Testis (tissue), 3 donors: ENCODE data around the gene LPP. TPM values are rescaled to one million over a fixed set of nuclear protein-coding genes. Genes with fewer than 3 reads are reported as not detected.

Source experiments
- DNase-seq: peaks from one replicate; pipeline ENCODE4 v3.0.0-alpha.2; 2019
- H3K27ac ChIP-seq, 2 donors: fragments of 200-600 bp; sonication (generic); one replicate each; pipeline ENCODE4 v1.5.1; 2019
- H3K27me3 ChIP-seq: fragments of 200-600 bp; sonication (generic); one replicate; pipeline ENCODE4 v1.5.1; 2019
- H3K36me3 ChIP-seq: fragments of 200-600 bp; sonication (generic); one replicate; pipeline ENCODE4 v1.5.1; 2017; ENCODE audit warnings: low read depth; ENCODE audit errors: missing control alignments
- H3K4me1 ChIP-seq: fragments of 200-600 bp; sonication (generic); one replicate; pipeline ENCODE4 v1.5.1; 2019
- H3K4me3 ChIP-seq, 2 donors: fragments of 200-600 bp; sonication (generic); one replicate each; pipeline ENCODE4 v1.5.1; 2017 to 2019
- H3K9me3 ChIP-seq: fragments of 200-600 bp; sonication (generic); one replicate; pipeline ENCODE4 v1.5.1; 2017
- CTCF ChIP-seq, 3 experiments: fragments of 450-650 bp in 2 of 3; fragments of 200-600 bp in 1 of 3; sonication (generic) in 1 of 3; IDR thresholded peaks; one replicate each; pipeline ENCODE4 v1.5.1; 2016 to 2019; ENCODE audit warnings: antibody characterized with exemption in 3 of 3, mild to moderate bottlenecking in 2 of 3, moderate library complexity in 1 of 3
- POLR2A ChIP-seq: fragments of 450-650 bp; IDR thresholded peaks from one replicate; pipeline ENCODE4 v1.6.1; 2017; ENCODE audit warnings: antibody characterized with exemption, mild to moderate bottlenecking, moderate library complexity
- WGBS, 2 donors: methylation state at CpG; one replicate each; pipeline ENCODE4 v1.1.5; 2018; 5-methylcytosine and 5-hydroxymethylcytosine counted together
- intact Hi-C: fragments of 100-400 bp; cut with DNase I; formaldehyde crosslinking; loops from one replicate; pipeline ENCODE4 v1.15.1; 2023; ENCODE audit warnings: low total_unique reads
- polyA plus RNA-seq: library from polyadenylated mRNA; stranded (reverse); fragments of 350-450 nt; fragmentation: Illumina TruSeq; extraction: RNeasy Lipid Tissue Mini Kit (QIAGEN cat#74804); gene quantifications from one replicate; pipeline ENCODE4 v1.2.3, GENCODE V29; 2014; ENCODE audit warnings: low read depth, low replicate concordance; ENCODE audit not compliant: insufficient read depth
- total RNA-seq, 2 donors: library from RNA; depleted of rRNA; stranded (reverse); fragments of >200 nt; gene quantifications; one replicate each; pipeline ENCODE4 v1.2.3, GENCODE V29; 2016

LPP gene
- total and polyA plus RNA-seq, 3 donors from 2014 or later, result 89.9 to 135 (median 132) TPM

GRCh38 chr3:188754267-188754666, 600.3 kb downstream of the LPP start:
- DNase-seq, result no peak
- no peak for TF ChIP-seq CTCF (IDR thresholded peaks at IDR 0.05)
- no peak for TF ChIP-seq POLR2A
- H3K36me3 ChIP-seq, result no peaks in the 10 kb centered on the region
- no peaks in the 10 kb centered on the region for H3K9me3 ChIP-seq
- H3K4me1 ChIP-seq, result no peaks in the 10 kb centered on the region
- no peaks in the 10 kb centered on the region for H3K27me3 ChIP-seq
- H3K27ac ChIP-seq, result no peak overlapping the region
- 90 to 96% methylated on average over 5 of the region's 5 CpGs for WGBS, 2 donors
- intact Hi-C loops, result no loop called here
- no peak overlapping the region for H3K4me3 ChIP-seq

- Histone ChIP-seq H3K4me3 (no peak overlapping the region), H3K9me3 (no peaks in the 10 kb centered on the region), H3K27me3 (no peaks in the 10 kb centered on the region), H3K4me1 (no peaks in the 10 kb centered on the region), H3K27ac (no peak overlapping the region), H3K36me3 (no peaks in the 10 kb centered on the region)
- intact Hi-C loops, result no loop called here
- DNase-seq, result no peak
- 90 to 96% methylated on average over 3 of the region's 3 CpGs for WGBS, 2 donors
- TF ChIP-seq POLR2A, result no peak
- no peak for TF ChIP-seq CTCF (IDR thresholded peaks at IDR 0.05)
Measured at GRCh38 chr3:188756241-188756640, 602.3 kb downstream of the LPP start.

- DNase-seq, result no peak
- H3K4me3 ChIP-seq, result no peak overlapping the region
- WGBS, 2 donors, result 89 to 97% methylated on average over 5 of the region's 5 CpGs
- TF ChIP-seq POLR2A (no peak), CTCF (IDR thresholded peaks at IDR 0.05) (no peak)
- no peaks in the 10 kb centered on the region for H3K27me3 ChIP-seq
- intact Hi-C loops, result no loop called here
- no peaks in the 10 kb centered on the region for H3K36me3 ChIP-seq
- no peaks in the 10 kb centered on the region for H3K4me1 ChIP-seq
- H3K9me3 ChIP-seq, result no peaks in the 10 kb centered on the region
- H3K27ac ChIP-seq, result no peak overlapping the region
Measured at GRCh38 chr3:188759336-188760005, 605.5 kb downstream of the LPP start.

GRCh38 chr3:188760408-188760807, 606.5 kb downstream of the LPP start:
- Histone ChIP-seq H3K4me1 (no peaks in the 10 kb centered on the region), H3K4me3 (no peak overlapping the region), H3K27ac (no peak overlapping the region), H3K9me3 (no peaks in the 10 kb centered on the region), H3K36me3 (no peaks in the 10 kb centered on the region), H3K27me3 (no peaks in the 10 kb centered on the region)
- no peak for DNase-seq
- 74 to 88% methylated on average over 3 of the region's 3 CpGs for WGBS, 2 donors
- intact Hi-C loops, result no loop called here
- TF ChIP-seq CTCF (IDR thresholded peaks at IDR 0.05), result no peak
- no peak for TF ChIP-seq POLR2A

- H3K4me3 ChIP-seq, result no peak overlapping the region
- H3K4me1 ChIP-seq, result no peaks in the 10 kb centered on the region
- H3K36me3 ChIP-seq, result no peaks in the 10 kb centered on the region
- H3K9me3 ChIP-seq, result no peaks in the 10 kb centered on the region
- no peak for DNase-seq
- intact Hi-C loops, result no loop called here
- no peak overlapping the region for H3K27ac ChIP-seq
- TF ChIP-seq CTCF (IDR thresholded peaks at IDR 0.05), result no peak
- no peak for TF ChIP-seq POLR2A
- WGBS, 2 donors, result 76 to 85% methylated on average over 6 of the region's 6 CpGs
- no peaks in the 10 kb centered on the region for H3K27me3 ChIP-seq
Measured at GRCh38 chr3:188761439-188761838, 607.5 kb downstream of the LPP start.
